Liver (tissue), 9 donors: ENCODE results near the gene P2RY1. TPM values are rescaled to one million over a fixed set of nuclear protein-coding genes. Genes with fewer than 3 reads are reported as not detected.
A peak's percentile ranks its signal among the peaks of the same experiment; 100 is the strongest.

Source experiments
- DNase-seq: peaks from one replicate; pipeline ENCODE4 v3.0.0-alpha.2; 2017; ENCODE audit warnings: low spot score
- H3K27ac ChIP-seq, 2 donors: one replicate each; pipeline ENCODE4 v1.7.0; 2013; ENCODE audit warnings: inconsistent platforms in 2 of 2, low read length in 2 of 2, control low read depth in 1 of 2, low read depth in 1 of 2, mild to moderate bottlenecking in 1 of 2
- H3K27me3 ChIP-seq, 4 donors: one replicate each; pipeline versions ENCODE4 v1.6.1 to v1.7.0; 2013; ENCODE audit warnings: low read length in 3 of 4, inconsistent platforms in 1 of 4, mild to moderate bottlenecking in 1 of 4, moderate library complexity in 1 of 4; ENCODE audit not compliant: control insufficient read depth in 4 of 4, insufficient read depth in 4 of 4
- H3K36me3 ChIP-seq, 4 donors: one replicate each; pipeline versions ENCODE4 v1.6.1 to v1.7.0; 2013; ENCODE audit warnings: low read length in 3 of 4, mild to moderate bottlenecking in 3 of 4, low read depth in 1 of 4, moderate library complexity in 1 of 4; ENCODE audit not compliant: control insufficient read depth in 4 of 4, insufficient read depth in 3 of 4
- H3K4me1 ChIP-seq, 4 donors: one replicate each; pipeline versions ENCODE4 v1.6.1 to v1.7.0; 2013; ENCODE audit warnings: low read length in 3 of 4, mild to moderate bottlenecking in 3 of 4, moderate library complexity in 1 of 4; ENCODE audit not compliant: control insufficient read depth in 4 of 4, insufficient read depth in 4 of 4
- H3K4me3 ChIP-seq, 3 donors: one replicate each; pipeline versions ENCODE4 v1.6.1 to v1.7.0; 2013; ENCODE audit warnings: low read length in 3 of 3, control low read depth in 1 of 3, low read depth in 1 of 3, mild to moderate bottlenecking in 1 of 3
- H3K9ac ChIP-seq, 2 donors: one replicate each; pipeline ENCODE4 v1.7.0; 2013; ENCODE audit warnings: low read length in 2 of 2, mild to moderate bottlenecking in 2 of 2, moderate library complexity in 2 of 2, control low read depth in 1 of 2, low read depth in 1 of 2
- H3K9me3 ChIP-seq, 4 donors: one replicate each; pipeline versions ENCODE4 v1.6.1 to v1.7.0; 2013; ENCODE audit warnings: low read length in 3 of 4; ENCODE audit not compliant: control insufficient read depth in 4 of 4
- EGR1 ChIP-seq, 2 donors: IDR thresholded peaks; 2 replicates each; pipeline ENCODE4 v1.6.1; 2016 to 2018; ENCODE audit warnings: antibody characterized with exemption in 2 of 2, low read depth in 2 of 2
- FOXA1 ChIP-seq: IDR thresholded peaks from 2 replicates; pipeline ENCODE4 v1.6.1; 2016; ENCODE audit warnings: antibody characterized with exemption
- FOXA2 ChIP-seq: IDR thresholded peaks from 2 replicates; pipeline ENCODE4 v1.6.1; 2016; ENCODE audit warnings: antibody characterized with exemption
- GABPA ChIP-seq, 2 donors: IDR thresholded peaks in 1 of 2; conservative IDR thresholded peaks in 1 of 2; 2 replicates each; pipeline ENCODE4 v1.6.1; 2016; ENCODE audit warnings: antibody characterized with exemption in 2 of 2, mild to moderate bottlenecking in 1 of 2, moderate library complexity in 1 of 2
- HNF4A ChIP-seq, 2 donors: conservative IDR thresholded peaks; 2 replicates each; pipeline ENCODE4 v1.6.1; 2016; ENCODE audit warnings: antibody characterized with exemption in 2 of 2, mild to moderate bottlenecking in 2 of 2
- JUND ChIP-seq, 2 donors: IDR thresholded peaks; 2 replicates each; pipeline ENCODE4 v1.6.1; 2016; ENCODE audit warnings: antibody characterized with exemption in 2 of 2
- RAD21 ChIP-seq, 2 donors: IDR thresholded peaks; 2 replicates each; pipeline ENCODE4 v1.6.1; 2016; ENCODE audit warnings: antibody characterized with exemption in 2 of 2, mild to moderate bottlenecking in 2 of 2
- REST ChIP-seq: IDR thresholded peaks from 2 replicates; pipeline ENCODE4 v1.6.1; 2016; ENCODE audit warnings: antibody characterized with exemption, mild to moderate bottlenecking
- RXRA ChIP-seq, 2 donors: IDR thresholded peaks; 2 replicates each; pipeline ENCODE4 v1.6.1; 2017 to 2018; ENCODE audit warnings: antibody characterized with exemption in 2 of 2, mild to moderate bottlenecking in 1 of 2
- SP1 ChIP-seq: IDR thresholded peaks from 2 replicates; pipeline ENCODE4 v1.6.1; 2018; ENCODE audit warnings: antibody characterized with exemption, mild to moderate bottlenecking
- TAF1 ChIP-seq: conservative IDR thresholded peaks from 2 replicates; pipeline ENCODE4 v1.6.1; 2016; ENCODE audit warnings: antibody characterized with exemption, mild to moderate bottlenecking
- YY1 ChIP-seq: IDR thresholded peaks from 2 replicates; pipeline ENCODE4 v1.6.1; 2016; ENCODE audit warnings: antibody characterized with exemption, mild to moderate bottlenecking
- WGBS: extraction: QIAGEN DNeasy Blood & Tissue Kit; methylation state at CpG from one replicate; pipeline ENCODE4 v1.1.7; 2013; 5-methylcytosine and 5-hydroxymethylcytosine counted together
- polyA plus RNA-seq, 2 donors: library from polyadenylated mRNA; stranded (reverse) in 1 of 2; unstranded in 1 of 2; fragments of 200-250 nt in 1 of 2; fragments of >200 nt in 1 of 2; fragmentation: Nextera tagmentation in 1 of 2; extraction: Ambion mirVana in 1 of 2; gene quantifications; one replicate each; pipeline versions ENCODE4 v1.2.1 to v1.2.3, GENCODE V29; 2013 to 2015
- total RNA-seq, 2 donors: library from RNA; depleted of rRNA; stranded (reverse); fragments of >200 nt; gene quantifications; one replicate each; pipeline ENCODE4 v1.2.3, GENCODE V29; 2014
- TF ChIP-seq, protein P1 (sequence below): fragments of 150-350 bp; IDR thresholded peaks from 2 replicates; pipeline ENCODE4 v1.5.1; 2017; ENCODE audit warnings: improper control_type of control experiment, low read depth, low read length; ENCODE audit not compliant: missing input control
- TF ChIP-seq, protein P2 (sequence below): IDR thresholded peaks from 2 replicates; pipeline ENCODE4 v1.6.1; 2016; ENCODE audit warnings: antibody characterized with exemption
- donor health status: healthy.
- donor health status: healthy.
- donor health status: healthy.
- donor health status: healthy.
- donor health status: healthy.

Gene P2RY1
- total and polyA plus RNA-seq, 4 donors = 0.54 to 7.5 (median 1.9) TPM

DNA sequence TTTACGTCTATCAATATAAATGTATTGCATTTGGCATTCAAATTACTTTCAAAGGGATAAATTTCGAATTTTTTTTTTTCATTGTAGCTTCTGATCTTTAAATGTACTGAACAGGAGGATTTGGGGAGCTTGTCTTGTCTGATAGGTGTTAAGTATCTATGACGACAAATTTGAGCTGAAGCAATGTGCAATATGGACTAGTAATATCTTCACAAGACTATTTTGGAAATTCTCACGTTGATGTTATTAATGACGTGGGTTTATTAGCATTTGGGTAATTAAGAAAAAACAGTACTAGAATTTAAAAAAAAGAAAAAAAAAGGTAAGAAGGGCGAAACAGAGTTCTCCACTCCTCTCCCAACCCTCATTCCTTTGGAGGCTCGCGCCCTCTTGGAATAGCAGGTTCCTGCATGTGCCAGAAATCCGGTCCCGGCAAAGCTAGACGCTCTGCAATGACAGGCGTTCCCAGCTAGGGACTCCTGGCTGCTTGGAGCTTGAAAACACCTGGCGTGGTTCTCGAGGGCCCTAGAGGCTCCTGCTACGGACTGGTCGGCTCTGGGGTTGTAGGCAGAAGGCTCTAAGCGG lies 648 bp upstream of the P2RY1 start:
- Histone ChIP-seq H3K9me3 (no peaks in the 10 kb centered on the region), H3K4me3 (peak overlapping the region in 2 of 3 donors; percentile 63 to 86), H3K27ac (peak overlapping the region in 1 of 2 donors; percentile 43), H3K36me3 (no peaks in the 10 kb centered on the region), H3K27me3 (peaks cover 0 to 5% (median 0%) of the 10 kb centered on the region in 4 donors), H3K9ac (no peak overlapping the region), H3K4me1 (peaks cover 9 to 20% (median 12%) of the 10 kb centered on the region in 4 donors)
- TF ChIP-seq, protein P1, sequence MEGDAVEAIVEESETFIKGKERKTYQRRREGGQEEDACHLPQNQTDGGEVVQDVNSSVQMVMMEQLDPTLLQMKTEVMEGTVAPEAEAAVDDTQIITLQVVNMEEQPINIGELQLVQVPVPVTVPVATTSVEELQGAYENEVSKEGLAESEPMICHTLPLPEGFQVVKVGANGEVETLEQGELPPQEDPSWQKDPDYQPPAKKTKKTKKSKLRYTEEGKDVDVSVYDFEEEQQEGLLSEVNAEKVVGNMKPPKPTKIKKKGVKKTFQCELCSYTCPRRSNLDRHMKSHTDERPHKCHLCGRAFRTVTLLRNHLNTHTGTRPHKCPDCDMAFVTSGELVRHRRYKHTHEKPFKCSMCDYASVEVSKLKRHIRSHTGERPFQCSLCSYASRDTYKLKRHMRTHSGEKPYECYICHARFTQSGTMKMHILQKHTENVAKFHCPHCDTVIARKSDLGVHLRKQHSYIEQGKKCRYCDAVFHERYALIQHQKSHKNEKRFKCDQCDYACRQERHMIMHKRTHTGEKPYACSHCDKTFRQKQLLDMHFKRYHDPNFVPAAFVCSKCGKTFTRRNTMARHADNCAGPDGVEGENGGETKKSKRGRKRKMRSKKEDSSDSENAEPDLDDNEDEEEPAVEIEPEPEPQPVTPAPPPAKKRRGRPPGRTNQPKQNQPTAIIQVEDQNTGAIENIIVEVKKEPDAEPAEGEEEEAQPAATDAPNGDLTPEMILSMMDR = peak; percentile 6
- TF ChIP-seq HNF4A (conservative IDR thresholded peaks at IDR 0.05) (no peak), RAD21 (IDR thresholded peaks at IDR 0.05) (peak in 1 of 2 donors; percentile 18), TAF1 (no peak)
- WGBS = 13% methylated on average over 17 of the region's 17 CpGs
- no peak for DNase-seq

DNA sequence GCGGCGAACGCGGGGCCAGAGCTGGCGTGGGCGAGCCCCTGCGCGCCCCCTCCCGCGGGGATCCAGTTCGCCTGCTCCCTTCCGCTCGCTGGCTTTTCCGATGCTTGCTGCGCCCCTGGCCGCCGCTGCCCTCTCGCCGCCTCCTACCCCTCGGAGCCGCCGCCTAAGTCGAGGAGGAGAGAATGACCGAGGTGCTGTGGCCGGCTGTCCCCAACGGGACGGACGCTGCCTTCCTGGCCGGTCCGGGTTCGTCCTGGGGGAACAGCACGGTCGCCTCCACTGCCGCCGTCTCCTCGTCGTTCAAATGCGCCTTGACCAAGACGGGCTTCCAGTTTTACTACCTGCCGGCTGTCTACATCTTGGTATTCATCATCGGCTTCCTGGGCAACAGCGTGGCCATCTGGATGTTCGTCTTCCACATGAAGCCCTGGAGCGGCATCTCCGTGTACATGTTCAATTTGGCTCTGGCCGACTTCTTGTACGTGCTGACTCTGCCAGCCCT lies 721 bp downstream of the P2RY1 start:
- TF ChIP-seq FOXA2 (no peak), FOXA1 (no peak), RXRA (IDR thresholded peaks at IDR 0.05) (no peak), REST (no peak), SP1 (no peak), EGR1 (IDR thresholded peaks at IDR 0.05; ENCODE audit: low read depth in 2 of 2) (no peak), GABPA (IDR thresholded peaks at IDR 0.05 in 1 of 2, conservative IDR thresholded peaks at IDR 0.05 in 1 of 2) (no peak), JUND (IDR thresholded peaks at IDR 0.05) (no peak), YY1 (no peak)
- TF ChIP-seq, protein P2, sequence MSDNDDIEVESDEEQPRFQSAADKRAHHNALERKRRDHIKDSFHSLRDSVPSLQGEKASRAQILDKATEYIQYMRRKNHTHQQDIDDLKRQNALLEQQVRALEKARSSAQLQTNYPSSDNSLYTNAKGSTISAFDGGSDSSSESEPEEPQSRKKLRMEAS = no peak
- H3K27ac ChIP-seq = peak overlapping the region; percentile 43 to 60
- WGBS = 5% methylated on average over 47 of the region's 47 CpGs

More for the DNA sequence above, 721 bp downstream of the P2RY1 start:
- Histone ChIP-seq H3K4me3 (peak overlapping the region; percentile 62 to 86 (median 63)), H3K9me3 (no peaks in the 10 kb centered on the region), H3K27me3 (peaks cover 0 to 5% (median 0%) of the 10 kb centered on the region in 4 donors), H3K9ac (no peak overlapping the region), H3K4me1 (peaks cover 9 to 20% (median 12%) of the 10 kb centered on the region in 4 donors), H3K36me3 (no peaks in the 10 kb centered on the region)
- peak; percentile 59 for DNase-seq
